Measurements from ENCODE around the gene SAE1. TPM values are rescaled to one million over a fixed set of nuclear protein-coding genes. Genes with fewer than 3 reads are reported as not detected.

SAE1 gene
- polyA plus RNA-seq, 1 experiment = 138 TPM

- Histone ChIP-seq H3K27me3 (ENCODE audit: control insufficient read depth, insufficient read depth, low read length) (no peaks in the 10 kb centered on the region), H3K36me3 (ENCODE audit: control insufficient read depth, insufficient read depth, low read length) (peaks cover 14% of the 10 kb centered on the region), H3K4me3 (ENCODE audit: low read depth, low read length) (no peak overlapping the region)
- TF ChIP-seq CTCF (IDR thresholded peaks at IDR 0.05; ENCODE audit: insufficient read depth, low read depth, low read length) = no peak
- CTCF ChIA-PET = interaction anchor here (2.2 to 23.3 kb wide), 2 partner anchors 64 to 99 kb away, joined by 11 to 339 read pairs; no protein-coding TSS in a partner anchor
- DNase-seq (ENCODE audit: low read depth) = no peak
- POLR2A ChIA-PET = no interaction called here
These were observed 16.3 kb downstream of the SAE1 start for GRCh38 chr19:47146920-47147319.

- POLR2A ChIA-PET = no interaction called here
- CTCF ChIA-PET = interaction anchor here (23.3 kb wide), 1 partner anchor 94 kb away, joined by 339 read pairs; no protein-coding TSS in a partner anchor
These were observed 21.0 kb downstream of the SAE1 start for GRCh38 chr19:47151627-47152026.

GRCh38 chr19:47152205-47152604 is 21.6 kb downstream of the SAE1 start:
- TF ChIP-seq CTCF (IDR thresholded peaks at IDR 0.05; ENCODE audit: insufficient read depth, low read depth, low read length) = no peak
- POLR2A ChIA-PET = no interaction called here
- Histone ChIP-seq H3K27me3 (ENCODE audit: control insufficient read depth, insufficient read depth, low read length) (no peaks in the 10 kb centered on the region), H3K4me3 (ENCODE audit: low read depth, low read length) (no peak overlapping the region), H3K36me3 (ENCODE audit: control insufficient read depth, insufficient read depth, low read length) (peaks cover 6% of the 10 kb centered on the region; the same call in 1 of the 2 replicates)
- no peak for DNase-seq (ENCODE audit: low read depth)
- CTCF ChIA-PET = interaction anchor here (0.5 to 23.3 kb wide), 2 partner anchors 26 to 93 kb away, joined by 7 to 339 read pairs; no protein-coding TSS in a partner anchor

More at GRCh38 chr19:47151627-47152026, 21.0 kb downstream of the SAE1 start:
- no peak for TF ChIP-seq CTCF (IDR thresholded peaks at IDR 0.05; ENCODE audit: insufficient read depth, low read depth, low read length)
- no peak for DNase-seq (ENCODE audit: low read depth)
- Histone ChIP-seq H3K27me3 (ENCODE audit: control insufficient read depth, insufficient read depth, low read length) (no peaks in the 10 kb centered on the region), H3K4me3 (ENCODE audit: low read depth, low read length) (no peak overlapping the region), H3K36me3 (ENCODE audit: control insufficient read depth, insufficient read depth, low read length) (peaks cover 6% of the 10 kb centered on the region; the same call in 1 of the 2 replicates)

- CTCF ChIA-PET = interaction anchor here (0.5 to 23.3 kb wide), 2 partner anchors 26 to 93 kb away, joined by 7 to 339 read pairs; no protein-coding TSS in a partner anchor
- Histone ChIP-seq H3K27me3 (ENCODE audit: control insufficient read depth, insufficient read depth, low read length) (no peaks in the 10 kb centered on the region), H3K4me3 (ENCODE audit: low read depth, low read length) (no peak overlapping the region), H3K36me3 (ENCODE audit: control insufficient read depth, insufficient read depth, low read length) (peaks cover 6% of the 10 kb centered on the region; the same call in 1 of the 2 replicates)
- POLR2A ChIA-PET = no interaction called here
- no peak for TF ChIP-seq CTCF (IDR thresholded peaks at IDR 0.05; ENCODE audit: insufficient read depth, low read depth, low read length)
- no peak for DNase-seq (ENCODE audit: low read depth)
These were observed 22.0 kb downstream of the SAE1 start for GRCh38 chr19:47152632-47153031.

GRCh38 chr19:47153266-47153665 is 22.6 kb downstream of the SAE1 start:
- no peak for TF ChIP-seq CTCF (IDR thresholded peaks at IDR 0.05; ENCODE audit: insufficient read depth, low read depth, low read length)
- Histone ChIP-seq H3K27me3 (ENCODE audit: control insufficient read depth, insufficient read depth, low read length) (no peaks in the 10 kb centered on the region), H3K36me3 (ENCODE audit: control insufficient read depth, insufficient read depth, low read length) (peaks cover 6% of the 10 kb centered on the region; the same call in 1 of the 2 replicates), H3K4me3 (ENCODE audit: low read depth, low read length) (no peak overlapping the region)
- DNase-seq (ENCODE audit: low read depth) = no peak
- POLR2A ChIA-PET = no interaction called here
- CTCF ChIA-PET = interaction anchor here (3.1 to 23.3 kb wide), 2 partner anchors 8 to 92 kb away, joined by 6 to 339 read pairs; no protein-coding TSS in a partner anchor

All from BJ (cell line).